Measurements from ENCODE around the gene CD300E. TPM values are rescaled to one million over a fixed set of nuclear protein-coding genes. Genes with fewer than 3 reads are reported as not detected.
"Not testable (repeated sequence)": the region's sequence is repeated elsewhere in the genome, so short reads cannot be mapped to it uniquely, and the experiment has no call there.

CD300E gene
- total RNA-seq, 1 experiment from 2014 or later: not detected

DNA sequence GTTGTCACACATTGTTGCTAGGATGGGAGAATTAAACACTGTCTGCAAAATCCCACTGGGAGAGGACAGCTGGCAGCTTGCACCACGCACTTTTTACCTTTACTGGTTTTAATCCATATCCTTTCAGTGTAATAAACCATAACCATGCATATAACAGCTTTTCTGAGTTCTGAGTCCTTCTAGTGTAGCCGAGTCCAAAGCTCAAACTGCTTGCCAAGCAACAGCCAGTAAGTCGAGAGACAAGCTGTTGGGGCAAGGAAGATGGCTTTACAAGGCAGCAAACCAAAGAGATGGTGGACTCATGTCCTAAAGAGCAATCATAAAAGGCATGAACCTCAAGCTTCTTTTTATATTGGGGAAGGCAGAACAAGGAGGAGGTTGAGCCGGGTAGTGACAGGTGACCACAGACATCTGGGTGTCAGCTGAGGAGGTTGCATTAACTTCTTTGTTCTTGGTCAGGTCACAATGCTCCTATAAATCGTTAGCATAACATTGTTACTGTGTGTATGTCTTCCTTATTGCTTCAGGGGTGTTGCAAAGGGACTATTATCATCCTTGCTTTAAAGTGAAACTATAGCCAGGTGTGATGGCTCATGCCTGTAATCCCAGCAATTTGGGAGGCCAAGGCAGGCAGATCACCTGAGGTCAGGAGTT, 48.9 kb downstream of the CD300E start:
- H3K27me3 ChIP-seq (replicated peaks; ENCODE audit: control insufficient read depth, insufficient read depth, low read length): no peaks in the 10 kb centered on the region; the same call in none of the 2 replicates

DNA sequence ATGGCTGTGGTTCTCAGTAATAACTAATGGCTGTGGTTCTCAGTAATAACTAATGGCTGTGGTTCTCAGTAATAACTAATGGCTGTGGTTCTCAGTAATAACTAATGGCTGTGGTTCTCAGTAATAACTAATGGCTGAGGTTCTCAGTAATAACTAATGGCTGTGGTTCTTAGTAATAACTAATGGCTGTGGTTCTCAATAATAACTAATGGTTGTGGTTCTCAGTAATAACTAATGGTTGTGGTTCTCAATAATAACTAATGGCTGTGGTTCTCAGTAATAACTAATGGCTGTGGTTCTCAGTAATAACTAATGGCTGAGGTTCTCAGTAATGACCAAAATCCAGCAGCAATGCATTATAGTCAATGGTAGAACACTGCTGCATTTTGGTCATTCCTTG, 49.9 kb downstream of the CD300E start:
- intact Hi-C loops (cut with micrococcal nuclease; ENCODE audit: unreplicated experiment): not testable (repeated sequence)
- peaks cover 19% of the 10 kb centered on the region for H3K27me3 Mint-ChIP-seq (ENCODE audit: insufficient read depth, unreplicated experiment)

More for the DNA sequence above, 48.9 kb downstream of the CD300E start:
- intact Hi-C loops (cut with micrococcal nuclease; ENCODE audit: unreplicated experiment): no loop called here
- H3K4me1 ChIP-seq: no peaks in the 10 kb centered on the region
- H3K4me3 ChIP-seq (ENCODE audit: low read depth, low read length): no peak overlapping the region
- Mint-ChIP-seq H3K36me3 (ENCODE audit: insufficient read depth, unreplicated experiment) (no peaks in the 10 kb centered on the region), H3K27me3 (ENCODE audit: insufficient read depth, unreplicated experiment) (peaks cover 16% of the 10 kb centered on the region), H3K9me3 (ENCODE audit: unreplicated experiment) (no peaks in the 10 kb centered on the region), H3K4me1 (ENCODE audit: low read depth, unreplicated experiment) (no peaks in the 10 kb centered on the region), H3K4me3 (ENCODE audit: unreplicated experiment) (no peak overlapping the region), H3K27ac (ENCODE audit: unreplicated experiment) (no peak overlapping the region)
- CTCF ChIA-PET: no interaction called here
- POLR2A ChIA-PET: no interaction called here
- H3K9me3 ChIP-seq: no peaks in the 10 kb centered on the region
- no peaks in the 10 kb centered on the region for H3K36me3 ChIP-seq (ENCODE audit: control insufficient read depth, insufficient read depth, low read length)
- BruUV-seq (replicated peaks): no TSS peak
- no peak for DNase-seq
- TF ChIP-seq, protein P1, sequence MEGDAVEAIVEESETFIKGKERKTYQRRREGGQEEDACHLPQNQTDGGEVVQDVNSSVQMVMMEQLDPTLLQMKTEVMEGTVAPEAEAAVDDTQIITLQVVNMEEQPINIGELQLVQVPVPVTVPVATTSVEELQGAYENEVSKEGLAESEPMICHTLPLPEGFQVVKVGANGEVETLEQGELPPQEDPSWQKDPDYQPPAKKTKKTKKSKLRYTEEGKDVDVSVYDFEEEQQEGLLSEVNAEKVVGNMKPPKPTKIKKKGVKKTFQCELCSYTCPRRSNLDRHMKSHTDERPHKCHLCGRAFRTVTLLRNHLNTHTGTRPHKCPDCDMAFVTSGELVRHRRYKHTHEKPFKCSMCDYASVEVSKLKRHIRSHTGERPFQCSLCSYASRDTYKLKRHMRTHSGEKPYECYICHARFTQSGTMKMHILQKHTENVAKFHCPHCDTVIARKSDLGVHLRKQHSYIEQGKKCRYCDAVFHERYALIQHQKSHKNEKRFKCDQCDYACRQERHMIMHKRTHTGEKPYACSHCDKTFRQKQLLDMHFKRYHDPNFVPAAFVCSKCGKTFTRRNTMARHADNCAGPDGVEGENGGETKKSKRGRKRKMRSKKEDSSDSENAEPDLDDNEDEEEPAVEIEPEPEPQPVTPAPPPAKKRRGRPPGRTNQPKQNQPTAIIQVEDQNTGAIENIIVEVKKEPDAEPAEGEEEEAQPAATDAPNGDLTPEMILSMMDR (IDR thresholded peaks at IDR 0.05; ENCODE audit: insufficient read depth in 1 of 2, low read depth in 1 of 2, low read length in 1 of 2, severe bottlenecking in 1 of 2, unreplicated experiment in 1 of 2): no peak

DNA sequence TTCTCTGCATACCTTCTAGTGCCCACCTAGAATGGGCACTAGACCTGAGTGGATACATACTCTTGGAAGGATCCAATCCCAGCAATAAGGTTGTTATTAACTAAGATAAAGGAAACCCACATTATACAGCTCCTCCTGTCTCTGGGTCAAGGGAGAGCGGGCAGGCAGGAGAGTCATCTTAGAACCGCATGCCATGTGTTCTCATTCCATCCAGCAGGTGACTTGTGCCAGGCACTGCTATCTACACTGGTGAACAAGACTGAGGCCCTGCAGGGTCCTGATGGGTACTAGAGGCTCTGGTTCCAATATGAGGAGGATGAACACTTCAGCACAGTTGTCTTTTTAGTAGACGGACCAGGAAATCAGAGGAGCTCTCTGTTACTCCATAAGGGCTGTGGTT, 50.4 kb downstream of the CD300E start:
- Histone ChIP-seq H3K9me3 (no peaks in the 10 kb centered on the region), H3K4me3 (ENCODE audit: low read depth, low read length) (no peak overlapping the region), H3K4me1 (no peaks in the 10 kb centered on the region), H3K27me3 (replicated peaks; ENCODE audit: control insufficient read depth, insufficient read depth, low read length) (no peaks in the 10 kb centered on the region; the same call in none of the 2 replicates), H3K36me3 (ENCODE audit: control insufficient read depth, insufficient read depth, low read length) (no peaks in the 10 kb centered on the region)
- Mint-ChIP-seq H3K27me3 (ENCODE audit: insufficient read depth, unreplicated experiment) (peaks cover 24% of the 10 kb centered on the region), H3K9me3 (ENCODE audit: unreplicated experiment) (peaks cover 10% of the 10 kb centered on the region), H3K4me3 (ENCODE audit: unreplicated experiment) (no peak overlapping the region), H3K4me1 (ENCODE audit: low read depth, unreplicated experiment) (peaks cover 5% of the 10 kb centered on the region), H3K27ac (ENCODE audit: unreplicated experiment) (no peak overlapping the region), H3K36me3 (ENCODE audit: insufficient read depth, unreplicated experiment) (no peaks in the 10 kb centered on the region)
- intact Hi-C loops (cut with micrococcal nuclease; ENCODE audit: unreplicated experiment): no loop called here
- BruUV-seq (replicated peaks): no TSS peak
- TF ChIP-seq, protein P1 (IDR thresholded peaks at IDR 0.05; ENCODE audit: insufficient read depth in 1 of 2, low read depth in 1 of 2, low read length in 1 of 2, severe bottlenecking in 1 of 2, unreplicated experiment in 1 of 2): peak in 1 of 2 experiments; percentile 10
- no peak for DNase-seq
- CTCF ChIA-PET: no interaction called here
- POLR2A ChIA-PET: no interaction called here

More for the DNA sequence above, 49.9 kb downstream of the CD300E start:
- H3K4me1 Mint-ChIP-seq (ENCODE audit: low read depth, unreplicated experiment); H3K36me3 Mint-ChIP-seq (ENCODE audit: insufficient read depth, unreplicated experiment); H3K27me3 ChIP-seq (replicated peaks; ENCODE audit: control insufficient read depth, insufficient read depth, low read length); BruUV-seq (replicated peaks); H3K9me3 ChIP-seq; H3K4me1 ChIP-seq; H3K27ac Mint-ChIP-seq (ENCODE audit: unreplicated experiment); H3K4me3 ChIP-seq (ENCODE audit: low read depth, low read length); CTCF ChIA-PET; H3K9me3 Mint-ChIP-seq (ENCODE audit: unreplicated experiment); POLR2A ChIA-PET; H3K36me3 ChIP-seq (ENCODE audit: control insufficient read depth, insufficient read depth, low read length); H3K4me3 Mint-ChIP-seq (ENCODE audit: unreplicated experiment); DNase-seq: not testable (repeated sequence)

Measured in Caco-2 (cell line).